H9 (cell line): ENCODE results near the gene TRMT6. TPM values are rescaled to one million over a fixed set of nuclear protein-coding genes. Genes with fewer than 3 reads are reported as not detected.

Source experiments
- DNase-seq: peaks from one replicate; pipeline ENCODE4 v3.0.0-alpha.2; 2017
- H2AFZ ChIP-seq: one replicate; pipeline ENCODE4 v1.6.1; 2013; ENCODE audit warnings: mild to moderate bottlenecking, low read length, control low read depth, moderate library complexity
- H2AK5ac ChIP-seq: 2 replicates; pipeline ENCODE4 v1.6.1; 2013; ENCODE audit warnings: low read length, control low read depth, mixed read lengths; ENCODE audit not compliant: insufficient read length
- H2BK120ac ChIP-seq: one replicate; pipeline ENCODE4 v1.6.1; 2013; ENCODE audit warnings: low read depth, mild to moderate bottlenecking, low read length, control low read depth, inconsistent platforms; ENCODE audit not compliant: poor library complexity, severe bottlenecking
- H2BK12ac ChIP-seq: 2 replicates; pipeline ENCODE4 v1.6.1; 2013; ENCODE audit warnings: low read length, control low read depth, mixed read lengths, low read depth; ENCODE audit not compliant: insufficient read length
- H2BK15ac ChIP-seq: 2 replicates; pipeline ENCODE4 v1.6.1; 2013; ENCODE audit warnings: low read depth, low read length, control low read depth
- H2BK20ac ChIP-seq: one replicate; pipeline ENCODE4 v1.6.1; 2013; ENCODE audit warnings: low read depth, mild to moderate bottlenecking, low read length, control low read depth, inconsistent platforms; ENCODE audit not compliant: poor library complexity, severe bottlenecking
- H2BK5ac ChIP-seq: 2 replicates; pipeline ENCODE4 v1.6.1; 2013; ENCODE audit warnings: low read length, control low read depth, mixed read lengths; ENCODE audit not compliant: insufficient read length
- H3K14ac ChIP-seq: 2 replicates; pipeline ENCODE4 v1.6.1; 2013; ENCODE audit warnings: low read length, control low read depth; ENCODE audit not compliant: insufficient read depth
- H3K18ac ChIP-seq: 2 replicates; pipeline ENCODE4 v1.6.1; 2013; ENCODE audit warnings: low read depth, mild to moderate bottlenecking, mixed read lengths, low read length, control low read depth; ENCODE audit not compliant: insufficient read length
- H3K23ac ChIP-seq: 2 replicates; pipeline ENCODE4 v1.6.1; 2013; ENCODE audit warnings: low read length, control low read depth, mixed read lengths, low read depth; ENCODE audit not compliant: insufficient read length
- H3K23me2 ChIP-seq: 2 replicates; pipeline ENCODE4 v1.6.1; 2013; ENCODE audit warnings: low read depth, mild to moderate bottlenecking, mixed read lengths, low read length, control low read depth; ENCODE audit not compliant: insufficient read length, poor library complexity, severe bottlenecking
- H3K27ac ChIP-seq: 2 replicates; pipeline ENCODE4 v1.5.1; 2013; ENCODE audit warnings: low read length, control low read depth, mixed read lengths, low read depth; ENCODE audit not compliant: insufficient read length
- H3K27me3 ChIP-seq: 2 replicates; pipeline ENCODE4 v1.6.1; 2013; ENCODE audit warnings: low read length, control low read depth, inconsistent platforms; ENCODE audit not compliant: insufficient read depth
- H3K4ac ChIP-seq: 2 replicates; pipeline ENCODE4 v1.6.1; 2013; ENCODE audit warnings: low read depth, mild to moderate bottlenecking, control low read depth, inconsistent platforms, low read length, moderate library complexity
- H3K4me1 ChIP-seq: 2 replicates; pipeline ENCODE4 v1.6.1; 2013; ENCODE audit warnings: low read length, control low read depth, inconsistent platforms; ENCODE audit not compliant: insufficient read depth
- H3K4me2 ChIP-seq: 2 replicates; pipeline ENCODE4 v1.6.1; 2013; ENCODE audit warnings: low read length, control low read depth, mixed read lengths; ENCODE audit not compliant: insufficient read length, insufficient read depth
- H3K56ac ChIP-seq: 2 replicates; pipeline ENCODE4 v1.6.1; 2013; ENCODE audit warnings: low read depth, mild to moderate bottlenecking, mixed read lengths, low read length, control low read depth; ENCODE audit not compliant: insufficient read length
- H3K79me1 ChIP-seq: 2 replicates; pipeline ENCODE4 v1.6.1; 2013; ENCODE audit warnings: low read depth, mild to moderate bottlenecking, moderate library complexity, low read length, control low read depth, inconsistent platforms; ENCODE audit not compliant: insufficient read depth, poor library complexity, severe bottlenecking
- H3K79me2 ChIP-seq: 2 replicates; pipeline ENCODE4 v1.6.1; 2013; ENCODE audit warnings: low read length, control low read depth, inconsistent platforms; ENCODE audit not compliant: insufficient read depth
- H3K9ac ChIP-seq: 2 replicates; pipeline ENCODE4 v1.6.1; 2013; ENCODE audit warnings: low read length, control low read depth, mixed read lengths; ENCODE audit not compliant: insufficient read length; ENCODE audit errors: extremely low read depth
- H3K9me3 ChIP-seq: one replicate; pipeline ENCODE4 v1.6.1; 2013; ENCODE audit warnings: low read depth, low read length, inconsistent platforms; ENCODE audit not compliant: control insufficient read depth
- H3T11ph ChIP-seq: one replicate; pipeline ENCODE4 v1.6.1; 2013; ENCODE audit warnings: mild to moderate bottlenecking, low read length, control low read depth, inconsistent platforms
- H4K20me1 ChIP-seq: one replicate; pipeline ENCODE4 v1.6.1; 2013; ENCODE audit not compliant: control insufficient read depth, insufficient read length, insufficient read depth
- H4K5ac ChIP-seq: 2 replicates; pipeline ENCODE4 v1.6.1; 2013; ENCODE audit warnings: low read depth, mild to moderate bottlenecking, mixed read lengths, low read length, control low read depth; ENCODE audit not compliant: insufficient read length
- H4K8ac ChIP-seq: replicated peaks from 2 replicates; pipeline ENCODE4 v1.6.1; 2013; ENCODE audit warnings: low read length, control low read depth, mixed read lengths, low read depth; ENCODE audit not compliant: insufficient read length
- H4K91ac ChIP-seq: 2 replicates; pipeline ENCODE4 v1.6.1; 2013; ENCODE audit warnings: low read depth, mild to moderate bottlenecking, moderate library complexity, mixed read lengths, low read length, control low read depth; ENCODE audit not compliant: insufficient read length
- H3K27ac Mint-ChIP-seq, 3 experiments: 2 replicates in 2 of 3; 3 replicates in 1 of 3; pipeline ENCODE4 v1.8.0; 2020 to 2021; ENCODE audit warnings: mixed read lengths in 3 of 3, mild to moderate bottlenecking in 1 of 3, moderate library complexity in 1 of 3
- H3K27me3 Mint-ChIP-seq: 2 replicates; pipeline ENCODE4 v1.8.0; 2021; ENCODE audit warnings: low read depth, mild to moderate bottlenecking, moderate library complexity, mixed read lengths
- H3K36me3 Mint-ChIP-seq, 3 experiments: 2 replicates in 2 of 3; 3 replicates in 1 of 3; pipeline ENCODE4 v1.8.0; 2020 to 2021; ENCODE audit warnings: low read depth in 3 of 3, mixed read lengths in 3 of 3; ENCODE audit not compliant: insufficient read depth in 1 of 3
- H3K4me1 Mint-ChIP-seq, 2 experiments: 2 replicates each; pipeline ENCODE4 v1.8.0; 2020; ENCODE audit warnings: mixed read lengths in 2 of 2
- H3K4me3 Mint-ChIP-seq, 2 experiments: 2 replicates in 1 of 2; 3 replicates in 1 of 2; pipeline ENCODE4 v1.8.0; 2020 to 2021; ENCODE audit warnings: mild to moderate bottlenecking in 2 of 2, mixed read lengths in 2 of 2, moderate library complexity in 1 of 2
- H3K9me3 Mint-ChIP-seq, 2 experiments: 2 replicates in 1 of 2; 3 replicates in 1 of 2; pipeline ENCODE4 v1.8.0; 2020; ENCODE audit warnings: mild to moderate bottlenecking in 2 of 2, mixed read lengths in 2 of 2, moderate library complexity in 1 of 2
- WGBS: extraction: QIAGEN DNeasy Blood & Tissue Kit; methylation state at CpG from one replicate; pipeline ENCODE4 v1.1.7; 2013; ENCODE audit warnings: missing lambda C conversion rate, low lambda C conversion rate, mixed read lengths; ENCODE audit not compliant: insufficient read length; ENCODE audit errors: extremely low coverage; 5-methylcytosine and 5-hydroxymethylcytosine counted together
- total RNA-seq: library from RNA; stranded (reverse); gene quantifications from 2 replicates; pipeline ENCODE4 v1.2.1, GENCODE V29; 2021
- TF ChIP-seq, protein P1 (sequence below): fragments of 200-600 bp; sonication (generic); conservative IDR thresholded peaks from 3 replicates; pipeline ENCODE4 v1.8.0; 2021; ENCODE audit warnings: antibody characterized with exemption, mild to moderate bottlenecking

The TRMT6 gene
- total RNA-seq, 1 experiment from 2014 or later, result 34.4 TPM

DNA sequence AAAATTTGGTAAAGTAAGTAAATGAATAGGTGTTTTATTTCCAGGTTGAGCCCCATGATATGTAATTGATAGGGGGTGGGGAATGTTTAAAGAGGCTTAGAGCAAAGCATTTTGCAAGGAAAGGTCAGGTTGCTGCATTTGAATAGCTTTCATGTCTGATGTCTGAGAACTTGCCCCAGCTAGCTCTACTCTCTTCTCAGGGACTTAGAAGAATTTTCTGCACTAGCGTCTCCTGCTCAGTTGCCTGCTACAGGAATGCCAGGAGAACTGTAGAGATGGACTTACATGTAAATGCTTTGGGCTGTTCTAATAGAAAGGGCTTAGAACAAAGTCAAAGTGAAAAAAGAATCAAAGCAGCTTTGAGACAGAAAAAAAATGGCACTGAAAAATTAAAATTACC is 35.5 kb downstream of the TRMT6 start:
- no peaks in the 10 kb centered on the region for H4K20me1 ChIP-seq

More for the DNA sequence above, 35.5 kb downstream of the TRMT6 start:
- H2BK120ac ChIP-seq, result no peak overlapping the region
- TF ChIP-seq, protein P1, sequence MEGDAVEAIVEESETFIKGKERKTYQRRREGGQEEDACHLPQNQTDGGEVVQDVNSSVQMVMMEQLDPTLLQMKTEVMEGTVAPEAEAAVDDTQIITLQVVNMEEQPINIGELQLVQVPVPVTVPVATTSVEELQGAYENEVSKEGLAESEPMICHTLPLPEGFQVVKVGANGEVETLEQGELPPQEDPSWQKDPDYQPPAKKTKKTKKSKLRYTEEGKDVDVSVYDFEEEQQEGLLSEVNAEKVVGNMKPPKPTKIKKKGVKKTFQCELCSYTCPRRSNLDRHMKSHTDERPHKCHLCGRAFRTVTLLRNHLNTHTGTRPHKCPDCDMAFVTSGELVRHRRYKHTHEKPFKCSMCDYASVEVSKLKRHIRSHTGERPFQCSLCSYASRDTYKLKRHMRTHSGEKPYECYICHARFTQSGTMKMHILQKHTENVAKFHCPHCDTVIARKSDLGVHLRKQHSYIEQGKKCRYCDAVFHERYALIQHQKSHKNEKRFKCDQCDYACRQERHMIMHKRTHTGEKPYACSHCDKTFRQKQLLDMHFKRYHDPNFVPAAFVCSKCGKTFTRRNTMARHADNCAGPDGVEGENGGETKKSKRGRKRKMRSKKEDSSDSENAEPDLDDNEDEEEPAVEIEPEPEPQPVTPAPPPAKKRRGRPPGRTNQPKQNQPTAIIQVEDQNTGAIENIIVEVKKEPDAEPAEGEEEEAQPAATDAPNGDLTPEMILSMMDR, result no peak
- H3K36me3 Mint-ChIP-seq, result no peaks in the 10 kb centered on the region
- H2BK20ac ChIP-seq, result no peak overlapping the region
- no peak overlapping the region for H3K18ac ChIP-seq
- no peak overlapping the region for H3K4me3 Mint-ChIP-seq
- no peak overlapping the region for H3K56ac ChIP-seq
- H3K4me1 Mint-ChIP-seq, result peaks cover 39 to 40% of the 10 kb centered on the region in 2 experiments
- H3K79me2 ChIP-seq, result no peaks in the 10 kb centered on the region
- no CpG with 5 or more reads among the region's 1 CpG for WGBS
- peaks cover 9% of the 10 kb centered on the region for H3K4me1 ChIP-seq
- no peaks in the 10 kb centered on the region for H3K27me3 ChIP-seq
- no peaks in the 10 kb centered on the region for H3K23me2 ChIP-seq
- H3K23ac ChIP-seq, result no peak overlapping the region
- no peak overlapping the region for H3K27ac ChIP-seq
- H4K8ac ChIP-seq, result no peak overlapping the region
- H3K27ac Mint-ChIP-seq, result no peak overlapping the region
- H3K4me2 ChIP-seq, result no peak overlapping the region
- no peak overlapping the region for H2BK12ac ChIP-seq
- no peak overlapping the region for H2AFZ ChIP-seq
- H3K14ac ChIP-seq, result no peak overlapping the region
- no peaks in the 10 kb centered on the region for H3K79me1 ChIP-seq
- H4K91ac ChIP-seq, result no peak overlapping the region
- no peak overlapping the region for H2BK5ac ChIP-seq
- peaks cover 20% of the 10 kb centered on the region for H3K27me3 Mint-ChIP-seq
- no peak overlapping the region for H4K5ac ChIP-seq
- no peak overlapping the region for H3K4ac ChIP-seq
- H2AK5ac ChIP-seq, result no peak overlapping the region
- no peak for DNase-seq
- no peaks in the 10 kb centered on the region for H3K9me3 Mint-ChIP-seq
- no peaks in the 10 kb centered on the region for H3K9me3 ChIP-seq
- no peak overlapping the region for H3K9ac ChIP-seq
- no peak overlapping the region for H3T11ph ChIP-seq
- no peak overlapping the region for H2BK15ac ChIP-seq
